Endothelial cell of umbilical vein (primary cell): ENCODE measurements around the gene MCU. TPM values are rescaled to one million over a fixed set of nuclear protein-coding genes. Genes with fewer than 3 reads are reported as not detected.
A peak's percentile ranks its signal among the peaks of the same experiment; 100 is the strongest.

Experiments used
- BruUV-seq: library from RNA; stranded (reverse); fragments of 400-500 nt; replicated peaks from 2 replicates; lab custom pipeline; 2021; lab: Mats Ljungman, UMichigan
- CTCF ChIA-PET: fragments of 300-600, 350-600 bp; sonication (Branson Sonifier 250); formaldehyde crosslinking; loops from one replicate; lab custom pipeline; 2021; ENCODE audit warnings: antibody characterized with exemption, inconsistent platforms; lab: Charles Lee
- POLR2A ChIA-PET: fragments of 300-600, 350-600 bp; sonication (Branson Sonifier 250); formaldehyde crosslinking; loops from one replicate; lab custom pipeline; 2021; ENCODE audit warnings: antibody characterized with exemption, inconsistent platforms; lab: Charles Lee
- DNase-seq: peaks from one replicate; pipeline ENCODE4 v3.0.0-alpha.2; 2011; ENCODE audit warnings: low read depth, low spot score
- FAIRE-seq: peaks from 2 replicates; lab custom pipeline; 2011; peaks lifted over from hg19 to GRCh38; lab: Jason Lieb, UNC
- H2AFZ ChIP-seq: 2 replicates; pipeline ENCODE4 v1.6.0; 2012; ENCODE audit warnings: low read depth, low read length, control low read depth, inconsistent platforms
- H3K27ac ChIP-seq: 2 replicates; pipeline ENCODE4 v1.5.1; 2011; ENCODE audit warnings: low read depth, mild to moderate bottlenecking, control low read depth, low read length, moderate library complexity; ENCODE audit not compliant: insufficient read depth
- H3K27me3 ChIP-seq, 2 experiments: 2 replicates each; pipeline versions ENCODE4 v1.6.0 to v1.6.1; 2011; ENCODE audit warnings: low read length in 2 of 2, mixed read lengths in 1 of 2; ENCODE audit not compliant: control insufficient read depth in 2 of 2, insufficient read depth in 2 of 2
- H3K36me3 ChIP-seq, 2 experiments: 2 replicates in 1 of 2; 3 replicates in 1 of 2; pipeline ENCODE4 v1.5.1; 2011; ENCODE audit warnings: low read length in 2 of 2, mild to moderate bottlenecking in 1 of 2, moderate library complexity in 1 of 2; ENCODE audit not compliant: control insufficient read depth in 2 of 2, insufficient read depth in 2 of 2; ENCODE audit errors: extremely low read depth in 1 of 2
- H3K4me1 ChIP-seq: 3 replicates; pipeline ENCODE4 v1.5.1; 2011; ENCODE audit warnings: mild to moderate bottlenecking, low read length; ENCODE audit not compliant: control insufficient read depth, insufficient read depth; ENCODE audit errors: extremely low read depth
- H3K4me2 ChIP-seq: 2 replicates; pipeline ENCODE4 v1.6.1; 2011; ENCODE audit warnings: low read length, control low read depth, mixed read lengths; ENCODE audit not compliant: insufficient read depth
- H3K4me3 ChIP-seq, 3 experiments: fragments of 200-600 bp in 1 of 3; sonication (generic), shearing (Covaris generic) in 1 of 3; replicated peaks in 1 of 3; 2 replicates each; pipeline ENCODE4 v1.5.1; 2011 to 2016; ENCODE audit warnings: control low read depth in 3 of 3, low read length in 3 of 3, mild to moderate bottlenecking in 2 of 3, inconsistent platforms in 1 of 3, low read depth in 1 of 3, moderate library complexity in 1 of 3; ENCODE audit not compliant: insufficient read depth in 1 of 3
- H3K79me2 ChIP-seq: 2 replicates; pipeline ENCODE4 v1.6.0; 2012; ENCODE audit warnings: low read length, inconsistent platforms; ENCODE audit not compliant: control insufficient read depth, insufficient read depth
- H3K9ac ChIP-seq: replicated peaks from 2 replicates; pipeline ENCODE3; 2011; ENCODE audit warnings: low read length, control low read depth; ENCODE audit not compliant: insufficient read depth; ENCODE audit errors: extremely low read depth
- H3K9me1 ChIP-seq: replicated peaks from 3 replicates; pipeline ENCODE4 v1.6.0; 2011; ENCODE audit warnings: mild to moderate bottlenecking, low read length; ENCODE audit not compliant: control insufficient read depth, insufficient read depth; ENCODE audit errors: extremely low read depth
- H3K9me3 ChIP-seq: replicated peaks from 2 replicates; pipeline ENCODE4 v1.5.1; 2012; ENCODE audit warnings: low read length, inconsistent platforms; ENCODE audit not compliant: control insufficient read depth, insufficient read depth
- H4K20me1 ChIP-seq: replicated peaks from 2 replicates; pipeline ENCODE3; 2011; ENCODE audit warnings: mild to moderate bottlenecking, low read length; ENCODE audit not compliant: control insufficient read depth, insufficient read depth; ENCODE audit errors: extremely low read depth
- CTCF ChIP-seq, 2 donors: IDR thresholded peaks; 1 replicate in 1 of 2; 2 replicates in 1 of 2; pipeline ENCODE4 v1.5.1; 2011; ENCODE audit warnings: low read length in 2 of 2, mild to moderate bottlenecking in 2 of 2, moderate library complexity in 2 of 2, control low read depth in 1 of 2, inconsistent platforms in 1 of 2, low read depth in 1 of 2; ENCODE audit not compliant: insufficient read depth in 1 of 2; ENCODE audit errors: extremely low read depth in 1 of 2
- EZH2 ChIP-seq: IDR thresholded peaks from 2 replicates; pipeline ENCODE4 v1.6.1; 2012; ENCODE audit warnings: borderline replicate concordance, low read depth, mild to moderate bottlenecking, moderate library complexity, low read length, inconsistent platforms; ENCODE audit not compliant: severe bottlenecking
- FOS ChIP-seq: IDR thresholded peaks from 2 replicates; pipeline ENCODE4 v1.6.1; 2011; ENCODE audit warnings: mild to moderate bottlenecking, low read length, moderate library complexity, borderline replicate concordance; ENCODE audit not compliant: insufficient read depth
- GATA2 ChIP-seq: IDR thresholded peaks from 2 replicates; pipeline ENCODE4 v1.7.0; 2011; ENCODE audit warnings: low read depth, mild to moderate bottlenecking, moderate library complexity, mixed read lengths, low read length; ENCODE audit not compliant: insufficient read length, insufficient read depth
- JUN ChIP-seq: IDR thresholded peaks from 2 replicates; pipeline ENCODE4 v1.6.1; 2011; ENCODE audit warnings: borderline replicate concordance, low read depth; ENCODE audit not compliant: insufficient read length, insufficient read depth
- MAX ChIP-seq: IDR thresholded peaks from 2 replicates; pipeline ENCODE4 v1.6.1; 2011; ENCODE audit not compliant: insufficient read depth, insufficient read length
- MYC ChIP-seq: IDR thresholded peaks from one replicate; pipeline ENCODE4 v1.6.1; 2011; ENCODE audit warnings: mild to moderate bottlenecking, low read depth, low read length
- POLR2A ChIP-seq: IDR thresholded peaks from 2 replicates; pipeline ENCODE4 v1.6.1; 2012; ENCODE audit warnings: low read depth, mild to moderate bottlenecking, control low read depth, low read length
- POLR2AphosphoS5 ChIP-seq: IDR thresholded peaks from 2 replicates; pipeline ENCODE4 v1.6.1; 2012; ENCODE audit warnings: low read depth, mild to moderate bottlenecking, control low read depth, low read length, moderate library complexity; ENCODE audit not compliant: insufficient read depth
- dilution Hi-C: fragments of 300-500 bp; cut with MboI; formaldehyde crosslinking; loops from one replicate; pipeline ENCODE4 v1.15.0; 2019; ENCODE audit warnings: low sequenced_read_pairs; ENCODE audit not compliant: extremely low pct_ligation_motif_present
- intact Hi-C: fragments of 100-400 bp; cut with micrococcal nuclease; formaldehyde crosslinking; loops from one replicate; pipeline ENCODE4 v1.10.0; 2022
- polyA plus RNA-seq, 4 experiments: library from polyadenylated mRNA; depleted of rRNA in 3 of 4; stranded (reverse) in 3 of 4; unstranded in 1 of 4; fragments of >200 nt; gene quantifications; 2 replicates each; pipeline versions ENCODE4 v1.2.1 to v1.2.3, GENCODE V29; 2011 to 2012; ENCODE audit warnings: missing spikeins in 1 of 4
- total RNA-seq: library from RNA; stranded (reverse); gene quantifications from 2 replicates; pipeline ENCODE4 v1.2.3, GENCODE V29; 2021

The MCU gene
- total and polyA plus RNA-seq, 2 donors (not counting 3 experiments of a cell fraction or from before 2014, with no cell fraction given), result 25.2 to 37.2 TPM

GRCh38 chr10:72692994-72693781 is 1.2 kb downstream of the MCU start:
- FAIRE-seq, result peak; percentile 68
- no peak for TF ChIP-seq MYC
- no peak for TF ChIP-seq POLR2AphosphoS5
- no peak for TF ChIP-seq POLR2A
- TF ChIP-seq FOS, result no peak
- TF ChIP-seq CTCF (IDR thresholded peaks at IDR 0.05; ENCODE audit: extremely low read depth in 1 of 2, insufficient read depth in 1 of 2, low read depth in 1 of 2, low read length in 2 of 2), result no peak
- no peak for TF ChIP-seq JUN
- no peak for TF ChIP-seq MAX
- no peak for TF ChIP-seq GATA2
- TF ChIP-seq EZH2, result no peak

More at GRCh38 chr10:72692994-72693781, 1.2 kb downstream of the MCU start:
- peaks cover 24% of the 10 kb centered on the region for H3K4me1 ChIP-seq
- no peaks in the 10 kb centered on the region for H3K36me3 ChIP-seq
- peak overlapping the region; percentile 98 for H3K4me2 ChIP-seq
- H3K79me2 ChIP-seq, result peaks cover 44% of the 10 kb centered on the region
- peak overlapping the region; percentile 58 for H3K27ac ChIP-seq
- H3K9me1 ChIP-seq, result no peaks in the 10 kb centered on the region
- peak overlapping the region; percentile 91 for H2AFZ ChIP-seq
- ChIA-PET POLR2A (interaction anchor here (0.8 to 2.3 kb wide), 3 partner anchors 17 to 141 kb away, joined by 3 to 12 read pairs (median 4); partner anchors contain the start of gene MICU1), CTCF (interaction anchor here (0.8 to 10.1 kb wide), 19 partner anchors 10 to 368 kb away, joined by 3 to 133 read pairs (median 4); partner anchors contain the start of gene MICU1)
- dilution Hi-C loops (loop anchor here (10.0 kb wide), 1 partner anchor 168 kb away; no protein-coding TSS in a partner anchor), intact Hi-C loops (loop anchor here (1.0 to 5.0 kb wide), 5 partner anchors 67 to 368 kb away; partner anchors contain the start of gene MICU1)
- BruUV-seq, result TSS peak; percentile 23
- H3K9ac ChIP-seq, result peak overlapping the region; percentile 81
- DNase-seq, result peak; percentile 77
- H3K4me3 ChIP-seq, result peak overlapping the region; percentile 74 to 98 (median 79)
- peaks cover 4% of the 10 kb centered on the region for H4K20me1 ChIP-seq
- H3K9me3 ChIP-seq, result no peaks in the 10 kb centered on the region
- no peaks in the 10 kb centered on the region for H3K27me3 ChIP-seq
